ENCODE measurements around the gene ATP2C2. TPM values are rescaled to one million over a fixed set of nuclear protein-coding genes. Genes with fewer than 3 reads are reported as not detected.

ATP2C2 gene
- polyA plus RNA-seq, 1 donor from 2014 or later: not detected

- Mint-ChIP-seq H3K27me3 (no peaks in the 10 kb centered on the region), H3K4me1 (peaks cover 0 to 13% (median 11%) of the 10 kb centered on the region in 3 donors), H3K9me3 (no peaks in the 10 kb centered on the region), H3K27ac (no peak overlapping the region), H3K36me3 (peaks cover 20% of the 10 kb centered on the region), H3K4me3 (peak overlapping the region in 1 of 4 donors; percentile 3)
Measured at GRCh38 chr16:84498859-84499620, 130.7 kb downstream of the ATP2C2 start.

GRCh38 chr16:84499638-84500037, 131.3 kb downstream of the ATP2C2 start:
- H3K27ac Mint-ChIP-seq: peak overlapping the region in 1 of 3 donors; percentile 53

GRCh38 chr16:84500531-84500930, 132.2 kb downstream of the ATP2C2 start:
- H3K27ac Mint-ChIP-seq: no peak overlapping the region

More at GRCh38 chr16:84499638-84500037, 131.3 kb downstream of the ATP2C2 start:
- no peaks in the 10 kb centered on the region for H3K9me3 Mint-ChIP-seq
- peaks cover 2 to 14% (median 14%) of the 10 kb centered on the region in 3 donors for H3K4me1 Mint-ChIP-seq
- H3K4me3 Mint-ChIP-seq: peak overlapping the region in 1 of 4 donors; percentile 27
- H3K27me3 Mint-ChIP-seq: no peaks in the 10 kb centered on the region
- H3K36me3 Mint-ChIP-seq: peaks cover 16% of the 10 kb centered on the region

DNA sequence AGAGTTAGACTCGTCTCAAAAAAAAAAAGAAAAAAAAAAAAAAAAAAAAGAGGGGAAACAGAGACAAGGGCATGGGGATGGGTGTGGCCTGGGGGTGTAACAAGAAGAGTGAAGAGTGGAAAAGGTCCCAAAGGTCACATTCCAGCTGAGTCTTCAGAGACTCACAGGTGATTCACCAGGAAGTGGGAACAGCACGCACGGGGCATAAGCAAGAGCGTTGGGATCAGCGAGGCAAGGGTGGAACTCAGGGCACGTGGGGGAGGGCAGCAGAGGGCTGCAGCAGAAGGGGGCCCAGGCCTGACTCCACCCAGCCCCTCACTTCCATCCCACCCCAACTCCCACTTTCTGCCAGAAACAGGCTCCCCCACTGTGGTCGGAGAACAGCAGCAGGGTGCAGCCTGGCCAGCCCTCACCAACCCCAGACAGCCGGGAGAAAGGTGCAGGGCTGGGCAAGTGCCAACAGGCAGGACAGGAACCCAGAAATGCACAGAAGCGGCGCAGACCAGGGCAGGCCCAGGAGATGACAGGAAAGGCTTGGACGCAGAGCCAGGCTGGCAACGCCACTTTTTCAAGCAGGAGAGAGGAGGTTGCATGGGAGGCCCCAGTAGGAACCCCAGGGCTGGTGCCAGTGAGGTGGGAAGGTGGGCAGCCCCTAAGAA, 132.9 kb downstream of the ATP2C2 start:
- H3K27ac Mint-ChIP-seq: peak overlapping the region in 1 of 3 donors; percentile 46
- H3K27me3 Mint-ChIP-seq: no peaks in the 10 kb centered on the region
- peaks cover 8% of the 10 kb centered on the region for H3K36me3 Mint-ChIP-seq
- H3K4me3 Mint-ChIP-seq: no peak overlapping the region
- H3K9me3 Mint-ChIP-seq: no peaks in the 10 kb centered on the region
- peaks cover 13 to 28% (median 24%) of the 10 kb centered on the region in 3 donors for H3K4me1 Mint-ChIP-seq

More at GRCh38 chr16:84500531-84500930, 132.2 kb downstream of the ATP2C2 start:
- H3K4me1 Mint-ChIP-seq: peaks cover 8 to 21% (median 18%) of the 10 kb centered on the region in 3 donors
- H3K9me3 Mint-ChIP-seq: no peaks in the 10 kb centered on the region
- peaks cover 11% of the 10 kb centered on the region for H3K36me3 Mint-ChIP-seq
- peak overlapping the region in 1 of 4 donors; percentile 27 for H3K4me3 Mint-ChIP-seq
- no peaks in the 10 kb centered on the region for H3K27me3 Mint-ChIP-seq

DNA sequence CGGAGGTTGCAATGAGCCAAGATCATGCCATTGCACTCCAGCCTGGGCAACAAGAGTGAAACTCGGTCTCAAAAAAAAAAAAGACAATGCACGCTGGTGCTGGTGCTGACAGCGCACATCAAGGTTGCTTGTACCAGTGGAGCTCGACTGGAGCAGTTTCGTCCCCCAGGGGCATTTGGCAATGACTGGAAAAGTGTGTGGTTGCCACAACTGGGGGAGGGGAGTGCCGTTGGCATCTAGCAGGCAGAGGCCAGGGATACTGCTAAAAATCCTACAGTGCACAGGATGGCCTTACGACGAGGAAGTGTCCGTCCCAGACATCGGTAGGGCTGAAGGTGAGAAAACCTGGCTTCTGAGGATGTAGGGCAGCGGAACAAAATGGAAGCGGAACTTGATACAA, 133.7 kb downstream of the ATP2C2 start:
- peaks cover 18 to 34% (median 31%) of the 10 kb centered on the region in 3 donors for H3K4me1 Mint-ChIP-seq
- H3K4me3 Mint-ChIP-seq: peak overlapping the region in 1 of 4 donors; percentile 9

DNA sequence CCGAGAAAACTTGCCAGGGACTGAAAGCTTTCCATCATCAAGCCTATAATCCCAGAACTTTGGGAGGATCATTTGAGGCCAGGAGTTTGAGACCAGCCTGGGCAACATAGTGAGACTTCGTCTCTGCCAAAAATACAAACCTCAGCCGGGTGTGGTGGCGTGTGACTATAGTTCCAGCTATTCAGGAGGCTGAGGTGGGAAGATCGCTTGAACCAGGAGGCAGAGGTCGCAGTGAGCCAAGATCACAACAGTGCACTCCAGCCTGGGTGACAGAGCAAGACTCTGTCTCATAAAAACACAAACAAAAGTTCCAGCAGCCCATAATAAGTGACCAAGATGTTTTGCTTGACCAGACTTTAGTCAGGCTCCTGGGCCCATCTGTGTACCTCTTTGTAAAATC, 134.2 kb downstream of the ATP2C2 start:
- Mint-ChIP-seq H3K36me3 (peaks cover 3% of the 10 kb centered on the region), H3K4me1 (peaks cover 23 to 39% (median 36%) of the 10 kb centered on the region in 3 donors), H3K27me3 (no peaks in the 10 kb centered on the region), H3K27ac (peak overlapping the region in 2 of 3 donors; percentile 61 to 71), H3K4me3 (peak overlapping the region in 2 of 4 donors; percentile 73 to 98), H3K9me3 (no peaks in the 10 kb centered on the region)

More for the DNA sequence above, 133.7 kb downstream of the ATP2C2 start:
- Mint-ChIP-seq H3K27me3 (no peaks in the 10 kb centered on the region), H3K27ac (no peak overlapping the region), H3K9me3 (no peaks in the 10 kb centered on the region), H3K36me3 (peaks cover 3% of the 10 kb centered on the region)

GRCh38 chr16:84503751-84504395, 135.5 kb downstream of the ATP2C2 start:
- H3K27ac Mint-ChIP-seq: peak overlapping the region; percentile 46 to 92 (median 72)
- peaks cover 3% of the 10 kb centered on the region for H3K36me3 Mint-ChIP-seq
- H3K27me3 Mint-ChIP-seq: no peaks in the 10 kb centered on the region
- peaks cover 28 to 45% (median 43%) of the 10 kb centered on the region in 3 donors for H3K4me1 Mint-ChIP-seq
- peak overlapping the region; percentile 91 to 98 (median 97) for H3K4me3 Mint-ChIP-seq
- no peaks in the 10 kb centered on the region for H3K9me3 Mint-ChIP-seq

DNA sequence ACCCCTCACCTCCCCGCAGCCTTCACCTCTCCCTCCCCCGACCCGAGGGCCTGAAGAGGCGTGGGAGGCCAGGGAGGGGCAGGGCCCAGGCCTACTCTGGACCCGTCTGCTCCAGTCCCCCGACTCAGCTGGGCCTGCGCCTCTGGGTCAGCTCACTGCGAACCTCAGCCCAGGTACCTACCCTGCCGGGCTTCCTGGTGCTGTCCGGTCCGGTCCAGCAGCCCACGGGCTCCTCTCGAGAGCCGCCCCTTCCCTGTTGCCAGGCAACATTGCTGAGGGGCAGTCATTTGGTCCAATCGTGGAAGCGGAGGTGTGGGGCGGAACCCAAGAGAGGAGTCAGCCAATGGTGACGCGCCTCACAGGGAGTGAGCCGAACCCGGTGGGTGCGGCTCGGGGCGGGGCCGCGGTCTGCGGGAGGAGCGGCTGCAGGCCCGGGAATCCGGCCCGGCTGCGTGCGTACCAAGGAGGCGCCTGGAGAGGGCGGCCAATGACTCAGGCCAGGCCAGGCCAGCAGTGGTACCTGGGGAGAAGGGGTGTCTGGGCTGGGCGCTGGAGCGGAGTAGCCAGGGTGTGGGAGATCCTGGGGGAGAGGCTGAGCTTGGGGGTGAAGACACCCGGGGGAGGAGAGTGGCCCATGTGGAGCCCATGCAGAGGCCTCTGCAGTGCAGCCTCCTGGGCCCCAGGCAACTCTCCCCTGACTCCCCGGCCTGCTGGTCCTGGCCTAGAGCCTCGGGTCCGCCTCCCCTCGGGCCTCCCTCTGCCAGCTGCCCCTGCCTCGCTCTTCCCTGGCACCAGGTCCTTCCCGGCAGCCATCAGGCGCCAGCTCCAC, 136.3 kb downstream of the ATP2C2 start, which contains the start of gene MEAK7:
MEAK7 (minus strand) TSS at position 240 of the 829 bp plus-strand sequence. CDS start 6,573 bp downstream, outside the sequence.
- Mint-ChIP-seq H3K36me3 (peaks cover 3% of the 10 kb centered on the region), H3K27ac (peak within 1 kb of the TSS; percentile 72 to 92 (median 89)), H3K9me3 (no peaks in the 10 kb centered on the region), H3K4me3 (peak within 1 kb of the TSS; percentile 91 to 98 (median 97)), H3K4me1 (peaks cover 28 to 45% (median 43%) of the 10 kb centered on the region in 3 donors), H3K27me3 (no peaks in the 10 kb centered on the region)

DNA sequence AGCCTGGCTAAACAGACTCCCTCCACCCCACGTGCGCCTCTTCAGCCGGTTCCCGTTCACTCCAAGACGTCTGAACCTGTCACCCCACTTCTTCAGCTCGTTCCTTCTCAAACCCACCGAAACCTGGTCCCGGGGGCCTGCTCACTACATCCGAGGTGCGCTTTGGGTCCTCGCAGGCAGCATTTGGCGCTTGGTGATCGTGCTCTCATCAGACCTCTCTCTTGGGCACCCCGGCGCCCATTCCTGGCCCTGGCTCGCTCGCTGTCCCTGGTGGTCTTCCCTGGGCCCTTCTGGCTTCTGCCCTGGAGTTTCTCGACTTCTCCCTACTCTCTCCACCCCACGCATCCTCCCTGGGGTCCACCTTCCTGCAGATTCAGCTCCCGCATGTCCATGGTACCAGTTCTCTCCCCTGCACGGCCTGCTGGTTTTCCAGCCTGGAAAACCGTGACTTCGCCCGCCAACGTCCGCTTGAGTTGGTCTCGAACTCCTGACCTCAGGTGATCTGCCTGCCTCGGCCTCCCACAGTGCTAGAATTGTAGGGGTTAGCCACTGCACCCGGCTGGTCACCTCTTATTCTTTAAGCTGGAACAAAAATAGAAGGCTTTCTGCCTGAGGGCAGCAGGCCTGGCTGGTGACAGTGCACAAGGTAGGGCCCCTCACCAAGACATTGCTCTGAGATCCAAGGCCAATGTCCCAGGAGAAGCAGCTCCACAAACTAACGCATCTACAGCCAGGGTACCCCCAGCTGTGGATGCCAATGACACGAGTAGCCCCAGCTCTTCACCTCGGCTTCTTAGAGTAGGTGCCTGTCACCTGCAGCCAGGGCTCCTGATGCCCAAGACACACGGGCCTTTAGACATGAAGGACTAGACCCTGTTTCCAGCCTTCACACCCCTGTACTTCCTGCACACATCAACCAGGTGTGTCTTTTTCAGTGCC, 137.2 kb downstream of the ATP2C2 start:
- no peaks in the 10 kb centered on the region for H3K27me3 Mint-ChIP-seq
- H3K4me3 Mint-ChIP-seq: peak overlapping the region; percentile 91 to 98 (median 97)
- peaks cover 28 to 45% (median 43%) of the 10 kb centered on the region in 3 donors for H3K4me1 Mint-ChIP-seq
- H3K9me3 Mint-ChIP-seq: no peaks in the 10 kb centered on the region
- peaks cover 2% of the 10 kb centered on the region for H3K36me3 Mint-ChIP-seq
- H3K27ac Mint-ChIP-seq: peak overlapping the region; percentile 72 to 92 (median 89)

GRCh38 chr16:84507011-84507982, 139.0 kb downstream of the ATP2C2 start:
- Mint-ChIP-seq H3K36me3 (no peaks in the 10 kb centered on the region), H3K9me3 (no peaks in the 10 kb centered on the region), H3K27me3 (no peaks in the 10 kb centered on the region), H3K4me3 (peak overlapping the region; percentile 79 to 97 (median 87)), H3K27ac (peak overlapping the region; percentile 86 to 92 (median 90)), H3K4me1 (peaks cover 35 to 55% (median 49%) of the 10 kb centered on the region in 3 donors)

DNA sequence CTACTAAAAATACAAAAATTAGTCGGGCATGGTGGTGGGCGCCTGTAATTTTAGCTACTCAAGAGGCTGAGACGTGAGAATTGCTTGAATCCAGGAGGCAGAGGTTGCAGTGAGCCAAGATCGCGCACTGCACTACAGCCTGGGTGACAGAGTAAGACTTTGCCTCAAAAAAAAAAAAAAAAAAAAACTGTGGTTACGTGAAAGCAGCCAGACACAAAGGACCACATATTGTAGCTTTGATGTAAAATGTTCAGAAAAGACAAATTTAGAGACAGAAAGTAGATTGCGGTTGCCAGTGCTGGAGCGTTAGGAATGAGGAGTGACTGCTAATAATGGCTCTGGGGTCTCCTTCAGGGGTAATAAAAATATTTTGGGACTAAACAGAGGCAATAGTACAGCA, 140.2 kb downstream of the ATP2C2 start:
- Mint-ChIP-seq H3K27ac (peak overlapping the region in 1 of 3 donors; percentile 44), H3K9me3 (no peaks in the 10 kb centered on the region), H3K4me1 (peaks cover 39 to 52% (median 48%) of the 10 kb centered on the region in 3 donors), H3K27me3 (no peaks in the 10 kb centered on the region), H3K36me3 (no peaks in the 10 kb centered on the region), H3K4me3 (peak overlapping the region in 1 of 4 donors; percentile 81)
